Measurements from ENCODE around the gene GGN.

GGN gene

DNA sequence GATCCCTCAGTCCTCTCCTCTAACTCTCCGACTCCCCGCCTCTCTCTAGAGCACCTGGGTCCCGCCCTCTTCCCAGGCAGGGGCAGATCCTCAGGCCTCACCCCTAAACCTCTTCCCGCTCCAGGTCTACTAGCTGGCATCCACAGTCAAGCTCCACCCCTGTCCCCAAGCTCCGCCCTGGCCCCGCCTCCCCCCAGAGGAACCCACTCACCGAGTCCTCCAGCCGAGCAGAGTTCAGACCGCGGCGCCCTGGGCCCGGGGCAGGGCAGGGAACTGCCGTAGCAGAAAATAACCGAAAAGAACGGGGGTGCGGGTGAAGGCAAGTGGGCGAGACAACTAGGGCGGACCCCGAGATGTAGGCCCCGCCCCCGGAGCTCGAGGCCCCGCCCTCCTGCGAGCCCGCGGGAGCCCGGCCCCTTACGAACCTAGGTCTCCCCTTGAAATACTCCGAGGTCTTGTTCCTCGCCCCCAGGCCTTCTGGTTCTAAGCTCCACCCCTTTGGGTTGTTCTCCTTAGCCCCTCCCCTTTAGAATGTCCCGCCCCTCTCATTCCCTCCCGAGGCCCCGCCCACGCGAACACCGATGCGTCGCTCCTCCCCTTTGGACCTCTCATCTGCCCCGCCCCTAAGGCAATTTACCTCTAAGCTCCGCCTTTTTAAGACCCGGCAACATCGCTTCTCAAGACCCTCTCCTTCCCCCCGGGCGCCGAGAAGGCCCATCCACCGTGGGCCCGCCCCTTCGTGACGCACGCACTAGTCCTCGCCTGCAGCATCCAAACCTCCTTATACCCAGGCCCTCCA lies at the start of gene GGN:
Gene GGN, minus strand, starts transcription at position 485 of the 799 bp plus-strand sequence. CDS start 773 bp downstream, outside the sequence.
- DNase-seq (ENCODE audit: low read depth in 1 of 2, low spot score in 1 of 2), result peak; percentile 58 to 63

- no peak for DNase-seq (ENCODE audit: low read depth in 1 of 2, low spot score in 1 of 2)
Measured at GRCh38 chr19:38437295-38437694, 49.5 kb upstream of the GGN start.

GRCh38 chr19:38434549-38435051 lies 46.8 kb upstream of the GGN start:
- DNase-seq (ENCODE audit: low read depth in 1 of 2, low spot score in 1 of 2), result no peak

GRCh38 chr19:38433268-38433733 lies 45.5 kb upstream of the GGN start, which contains the start of gene RYR1:
RYR1 (plus strand) TSS chr19:38433691; CDS start chr19:38433830, 139 bp downstream.
- no peak for DNase-seq (ENCODE audit: low read depth in 1 of 2, low spot score in 1 of 2)

DNA sequence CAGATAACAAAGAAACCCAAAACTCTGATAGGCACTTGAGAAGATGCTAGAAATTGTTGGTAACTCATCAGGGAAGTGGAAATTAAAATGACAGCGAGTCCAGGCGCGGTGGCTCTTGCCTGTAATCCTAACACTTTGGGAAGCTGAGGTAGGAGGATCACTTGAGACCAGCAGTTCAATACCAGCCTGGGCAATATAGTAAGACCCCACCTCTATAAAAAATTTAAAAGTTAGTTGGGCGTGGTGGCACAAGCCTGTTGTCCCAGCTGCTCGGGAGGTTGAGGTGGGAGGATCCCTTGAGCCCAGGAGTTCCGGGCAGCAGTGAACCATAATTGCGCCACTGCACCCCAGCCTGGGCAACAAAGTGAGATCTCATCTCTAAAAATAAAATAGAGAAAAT lies 43.1 kb upstream of the GGN start:
- no peak for DNase-seq (ENCODE audit: low read depth in 1 of 2, low spot score in 1 of 2)

- DNase-seq (ENCODE audit: low read depth in 1 of 2, low spot score in 1 of 2), result no peak
Measured at GRCh38 chr19:38429811-38430156, 42.0 kb upstream of the GGN start.

GRCh38 chr19:38429055-38429810 lies 41.4 kb upstream of the GGN start:
- DNase-seq (ENCODE audit: low read depth in 1 of 2, low spot score in 1 of 2), result peak in 1 of 2 donors; percentile 19

- DNase-seq (ENCODE audit: low read depth in 1 of 2, low spot score in 1 of 2), result peak in 1 of 2 donors; percentile 36
Measured at GRCh38 chr19:38427035-38427677, 39.3 kb upstream of the GGN start.

- peak in 1 of 2 donors; percentile 26 for DNase-seq (ENCODE audit: low read depth in 1 of 2, low spot score in 1 of 2)
Measured at GRCh38 chr19:38425810-38426466, 38.1 kb upstream of the GGN start, which contains the start of gene RASGRP4. RASGRP4 (minus strand) TSS chr19:38426219; CDS start chr19:38426091, 128 bp downstream.

- no peak for DNase-seq (ENCODE audit: low read depth in 1 of 2, low spot score in 1 of 2)
Measured at GRCh38 chr19:38425222-38425809, 37.5 kb upstream of the GGN start.

GRCh38 chr19:38424272-38424671 lies 36.4 kb upstream of the GGN start:
- DNase-seq (ENCODE audit: low read depth in 1 of 2, low spot score in 1 of 2), result no peak

DNA sequence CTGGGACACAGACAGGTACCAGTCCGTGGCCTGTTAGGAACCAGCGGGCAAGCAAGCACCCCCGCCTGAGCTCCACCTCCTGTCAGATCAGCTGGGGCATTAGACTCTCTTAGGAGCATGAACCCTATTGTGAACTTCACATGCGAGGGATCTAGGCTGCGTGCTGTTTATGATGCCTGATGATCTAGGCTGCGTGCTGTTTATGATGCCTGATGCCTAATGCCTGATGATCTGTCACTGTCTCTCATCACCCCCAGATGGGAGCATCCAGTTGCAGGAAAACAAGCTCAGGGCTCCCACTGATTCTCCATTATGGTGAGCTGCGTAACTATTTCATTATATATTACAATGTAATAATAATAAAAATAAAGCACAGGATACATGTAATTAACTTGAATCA lies 34.6 kb upstream of the GGN start:
- no peak for DNase-seq (ENCODE audit: low read depth in 1 of 2, low spot score in 1 of 2)

- DNase-seq (ENCODE audit: low read depth in 1 of 2, low spot score in 1 of 2), result no peak
Measured at GRCh38 chr19:38421856-38422255, 34.0 kb upstream of the GGN start.

DNA sequence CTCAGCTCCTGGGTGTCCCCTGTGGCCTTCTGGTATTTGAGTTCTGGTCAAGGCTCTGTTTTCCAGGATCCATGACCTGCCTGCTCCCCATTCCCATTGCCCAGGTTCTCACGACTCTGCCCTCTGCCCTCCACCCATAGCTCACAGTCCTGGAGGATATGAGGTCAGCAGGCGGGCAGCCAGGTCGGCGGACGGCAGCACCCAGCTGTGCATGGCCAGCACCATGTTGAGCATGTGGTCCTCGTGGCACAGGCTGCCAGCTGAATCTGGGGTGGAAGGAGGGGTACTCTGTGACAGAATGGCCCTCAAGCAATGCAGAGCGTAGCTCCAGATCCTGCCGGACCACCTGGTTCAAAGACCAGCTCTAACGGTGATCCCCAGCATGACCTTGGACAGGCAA lies 33.1 kb upstream of the GGN start:
- DNase-seq (ENCODE audit: low read depth in 1 of 2, low spot score in 1 of 2), result no peak

DNA sequence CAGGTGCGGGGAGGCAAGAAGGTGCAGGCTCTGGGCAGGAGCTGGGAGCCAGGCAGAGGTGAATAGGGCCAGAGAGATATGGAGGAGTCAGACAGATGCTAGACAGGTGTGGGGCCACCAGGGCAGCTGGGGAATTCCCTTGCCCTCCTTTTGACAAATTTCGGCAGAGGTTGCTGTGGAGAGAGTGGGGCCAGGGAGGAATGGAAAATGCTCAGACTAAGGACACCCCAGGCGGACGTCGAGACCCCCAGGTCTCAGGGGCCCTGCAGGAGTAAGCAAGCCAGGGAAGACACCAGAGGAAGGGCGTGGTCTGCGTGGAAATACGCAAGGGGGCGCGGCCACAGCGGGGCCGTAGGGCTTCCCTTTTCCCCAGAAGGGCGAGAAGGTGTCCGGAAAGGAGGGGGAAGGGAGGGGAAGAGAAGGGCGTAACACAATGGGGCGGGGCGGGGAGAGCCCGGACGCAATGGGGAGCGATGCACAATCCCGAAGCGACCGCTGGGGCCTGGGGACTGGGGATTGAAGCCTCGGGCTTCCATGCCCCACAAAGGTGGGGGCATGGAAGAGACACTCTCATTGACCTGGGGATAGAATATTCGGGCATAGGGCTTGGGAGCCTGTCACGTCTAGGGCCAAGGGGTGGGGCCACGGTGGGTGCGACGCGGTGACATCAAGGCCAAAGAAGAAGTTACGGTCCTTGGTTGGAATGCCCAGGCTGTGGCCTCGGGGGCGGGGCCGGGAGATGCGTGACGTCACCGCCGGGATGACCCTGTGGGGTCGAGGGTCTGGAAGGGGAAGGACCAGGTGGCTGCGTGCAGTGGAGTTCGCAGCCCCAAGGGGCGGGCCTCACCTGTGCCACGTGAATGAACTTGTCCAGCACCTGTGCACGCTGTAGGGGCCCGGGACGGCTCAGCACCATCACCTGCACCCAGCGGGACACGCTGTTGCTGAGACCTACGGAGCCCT lies 30.0 kb upstream of the GGN start:
- peak in 1 of 2 donors; percentile 30 for DNase-seq (ENCODE audit: low read depth in 1 of 2, low spot score in 1 of 2)

- no peak for DNase-seq (ENCODE audit: low read depth in 1 of 2, low spot score in 1 of 2)
Measured at GRCh38 chr19:38417146-38417543, 29.3 kb upstream of the GGN start.

DNA sequence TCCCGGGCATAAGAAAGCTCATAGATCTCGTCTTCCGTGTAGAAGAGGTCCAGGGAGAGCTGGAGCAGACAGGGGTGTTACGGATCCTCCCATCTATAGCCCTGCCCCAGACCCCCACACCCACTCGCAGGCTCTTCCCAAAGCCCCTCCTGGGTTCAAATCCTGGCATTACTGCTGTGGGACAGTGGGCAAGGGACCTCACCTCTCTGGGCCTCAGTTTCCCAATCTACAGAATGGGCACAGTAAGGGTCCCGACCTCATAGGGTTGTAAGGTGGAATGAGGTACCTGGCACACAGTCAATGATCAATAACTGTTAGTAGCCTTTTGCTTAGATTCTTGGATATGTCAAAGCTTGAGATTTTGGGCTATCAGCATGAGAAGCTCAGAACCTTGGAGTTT lies 25.6 kb upstream of the GGN start:
- DNase-seq (ENCODE audit: low read depth in 1 of 2, low spot score in 1 of 2), result no peak

DNA sequence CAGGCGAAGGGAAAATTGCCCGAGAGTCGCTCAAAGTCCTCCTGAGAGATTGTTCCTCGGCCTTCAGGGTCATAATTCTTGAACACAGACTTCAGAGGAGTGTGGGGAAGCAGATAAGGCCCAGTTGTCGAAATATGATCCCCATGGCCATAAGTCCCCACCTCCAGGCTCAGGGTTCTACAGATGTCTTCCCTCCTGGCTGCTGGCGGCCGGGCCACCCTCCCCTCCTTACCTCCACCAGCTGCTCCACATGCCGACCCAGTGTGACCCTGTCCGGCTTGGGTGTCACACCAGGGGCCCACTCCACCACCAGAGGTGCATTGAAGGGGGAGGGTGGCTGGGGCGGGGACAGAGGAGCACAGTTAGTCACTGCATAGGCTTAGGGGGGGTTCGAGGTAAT lies 25.1 kb upstream of the GGN start:
- no peak for DNase-seq (ENCODE audit: low read depth in 1 of 2, low spot score in 1 of 2)

- DNase-seq (ENCODE audit: low read depth in 1 of 2, low spot score in 1 of 2), result no peak
Measured at GRCh38 chr19:38412491-38412890, 24.7 kb upstream of the GGN start.
